ENCODE measurements around the gene GPR62.

Gene GPR62

GRCh38 chr3:52005571-52005986, 50.4 kb downstream of the GPR62 start:
- no peak for DNase-seq (ENCODE audit: low read depth)
- H3K4me3 ChIP-seq (ENCODE audit: low read depth, low read length): no peak overlapping the region
- no peak for TF ChIP-seq MAX (IDR thresholded peaks at IDR 0.05; ENCODE audit: low read depth, low read length)
- no peak for TF ChIP-seq MYC (IDR thresholded peaks at IDR 0.05; ENCODE audit: low read depth, low read length)
- no peak for TF ChIP-seq CTCF (IDR thresholded peaks at IDR 0.05; ENCODE audit: low read depth, low read length)
- no peak for TF ChIP-seq POLR2A (IDR thresholded peaks at IDR 0.05; ENCODE audit: extremely low read depth, insufficient read length)

- DNase-seq (ENCODE audit: low read depth): peak; percentile 78
- no peak overlapping the region for H3K4me3 ChIP-seq (ENCODE audit: low read depth, low read length)
These were observed 51.0 kb downstream of the GPR62 start for GRCh38 chr3:52006017-52006819.

GRCh38 chr3:52006820-52007133, 51.6 kb downstream of the GPR62 start:
- TF ChIP-seq CTCF (IDR thresholded peaks at IDR 0.05; ENCODE audit: low read depth, low read length) (no peak), MYC (IDR thresholded peaks at IDR 0.05; ENCODE audit: low read depth, low read length) (no peak), POLR2A (IDR thresholded peaks at IDR 0.05; ENCODE audit: extremely low read depth, insufficient read length) (no peak), MAX (IDR thresholded peaks at IDR 0.05; ENCODE audit: low read depth, low read length) (no peak)
- DNase-seq (ENCODE audit: low read depth): no peak
- H3K4me3 ChIP-seq (ENCODE audit: low read depth, low read length): no peak overlapping the region

More at GRCh38 chr3:52006017-52006819, 51.0 kb downstream of the GPR62 start:
- TF ChIP-seq POLR2A (IDR thresholded peaks at IDR 0.05; ENCODE audit: extremely low read depth, insufficient read length) (no peak), MAX (IDR thresholded peaks at IDR 0.05; ENCODE audit: low read depth, low read length) (no peak), CTCF (IDR thresholded peaks at IDR 0.05; ENCODE audit: low read depth, low read length) (no peak), MYC (IDR thresholded peaks at IDR 0.05; ENCODE audit: low read depth, low read length) (no peak)
